AG04450 (cell line): ENCODE results near the gene PTGES3. TPM values are rescaled to one million over a fixed set of nuclear protein-coding genes. Genes with fewer than 3 reads are reported as not detected.

Source experiments
- CTCF ChIA-PET: fragments of 300-600, 350-600 bp; formaldehyde crosslinking; extraction: SDS; loops from one replicate; lab custom pipeline; 2022; ENCODE audit warnings: antibody characterized with exemption, inconsistent platforms; lab: Charles Lee
- POLR2A ChIA-PET: fragments of 350-600 bp; formaldehyde crosslinking; extraction: SDS; loops from one replicate; lab custom pipeline; 2021; ENCODE audit warnings: antibody characterized with exemption, inconsistent platforms; lab: Yijun Ruan, JAX
- DNase-seq: peaks from one replicate; pipeline ENCODE4 v3.0.0-alpha.2; 2011; ENCODE audit warnings: low read depth, low spot score
- H3K27ac ChIP-seq: one replicate; pipeline ENCODE4 v1.5.1; 2012; ENCODE audit warnings: low read depth, low read length, control low read depth
- H3K27me3 ChIP-seq: one replicate; pipeline ENCODE4 v1.6.0; 2012; ENCODE audit warnings: low read length; ENCODE audit not compliant: control insufficient read depth, insufficient read depth
- H3K4me3 ChIP-seq: 2 replicates; pipeline ENCODE4 v1.5.1; 2011; ENCODE audit warnings: mild to moderate bottlenecking, low read depth, low read length, control low read depth
- H3K9me3 ChIP-seq: 2 replicates; pipeline ENCODE4 v1.5.1; 2012; ENCODE audit warnings: low read length; ENCODE audit not compliant: control insufficient read depth, insufficient read depth
- CTCF ChIP-seq: IDR thresholded peaks from 2 replicates; pipeline ENCODE4 v1.5.1; 2011; ENCODE audit warnings: low read depth, low read length, control low read depth, inconsistent platforms
- polyA plus RNA-seq: library from polyadenylated mRNA; depleted of rRNA; stranded (reverse); fragments of >200 nt; gene quantifications from 2 replicates; pipeline ENCODE4 v1.2.3, GENCODE V29; 2011

PTGES3 gene
- polyA plus RNA-seq, 1 experiment, result 112 TPM

DNA sequence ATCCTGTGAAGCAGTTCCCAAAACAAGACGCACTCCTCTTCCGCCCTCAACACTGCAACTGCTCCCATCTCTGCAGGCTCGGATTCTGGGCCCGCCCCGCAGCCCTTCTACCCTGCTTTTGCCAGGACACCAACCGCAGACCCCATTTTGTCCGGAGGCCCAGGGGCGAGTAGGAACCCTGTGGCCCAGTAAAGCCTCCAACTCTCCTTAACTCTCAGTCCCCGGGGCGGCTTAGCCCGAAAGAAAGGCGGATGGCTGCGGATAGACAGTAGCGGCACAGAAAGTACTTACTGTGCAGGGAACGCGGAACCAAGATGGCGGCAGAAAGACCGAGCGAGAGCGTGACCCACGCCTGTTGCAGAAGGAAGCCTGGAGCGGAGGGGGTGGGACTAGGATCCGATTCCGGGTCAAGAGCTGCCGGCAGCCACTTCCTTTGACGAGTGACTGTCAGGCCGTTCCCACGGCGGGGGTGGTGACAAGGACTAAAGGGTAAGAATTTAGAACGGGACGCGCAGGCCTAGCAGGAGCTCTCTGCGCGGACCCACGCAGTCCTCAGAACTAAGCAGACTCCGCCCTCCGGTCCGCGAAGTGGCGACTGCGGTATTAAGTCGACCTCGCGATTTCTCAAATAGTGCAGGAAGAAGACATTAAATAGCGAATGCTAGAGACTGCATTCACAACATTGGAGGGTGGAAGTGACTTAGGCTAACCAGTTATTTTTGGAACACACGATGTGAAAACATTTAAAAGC is 37.1 kb upstream of the PTGES3 start, which contains the start of gene NACA:
Gene NACA (minus strand): TSS at position 328 of the 751 bp plus-strand sequence. CDS start 778 bp downstream, outside the sequence.
- ChIA-PET CTCF (interaction anchor here (1.9 to 2.5 kb wide), 2 partner anchors 89 to 276 kb away, joined by 7 to 14 read pairs; no protein-coding TSS in a partner anchor), POLR2A (interaction anchor here (0.5 to 1.5 kb wide), 19 partner anchors 8 to 777 kb away, joined by 3 to 17 read pairs (median 4); partner anchors contain the start of genes ATP5F1B, PRIM1 and PTGES3)

DNA sequence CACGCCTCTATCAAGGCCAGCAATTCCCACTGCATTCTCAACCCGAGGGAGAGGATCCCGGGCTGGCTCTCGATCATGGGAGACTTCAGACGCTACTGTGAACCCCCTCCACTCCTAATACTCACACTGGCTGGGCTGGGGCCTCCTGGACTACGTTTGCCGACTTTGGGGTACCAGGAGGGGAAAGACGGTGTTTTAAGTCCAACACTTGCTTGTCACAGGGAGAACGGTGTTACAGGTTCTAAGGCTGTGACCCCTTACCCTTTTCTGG is 36.6 kb upstream of the PTGES3 start:
- no peak for DNase-seq
- POLR2A ChIA-PET, result interaction anchor here (0.6 to 1.5 kb wide), 6 partner anchors 8 to 229 kb away, joined by 3 to 15 read pairs (median 6); partner anchors contain the start of gene ATP5F1B

More for the DNA sequence above, 37.1 kb upstream of the PTGES3 start, which contains the start of gene NACA:
- H3K9me3 ChIP-seq, result no peaks in the 10 kb centered on the region; the same call in 1 of the 2 replicates
- TF ChIP-seq CTCF, result no peak
- H3K27ac ChIP-seq, result peak within 1 kb of the TSS; percentile 91
- peak within 1 kb of the TSS; percentile 99 for H3K4me3 ChIP-seq
- DNase-seq, result peak; percentile 95
- H3K27me3 ChIP-seq, result no peaks in the 10 kb centered on the region

GRCh38 chr12:56723889-56724700 is 36.0 kb upstream of the PTGES3 start:
- ChIA-PET CTCF (interaction anchor here (0.8 kb wide), 1 partner anchor 87 kb away, joined by 3 read pairs; no protein-coding TSS in a partner anchor), POLR2A (interaction anchor here (1.0 to 1.2 kb wide), 3 partner anchors 9 to 79 kb away, joined by 3 read pairs; partner anchors contain the start of gene PTGES3)
- Histone ChIP-seq H3K9me3 (no peaks in the 10 kb centered on the region; the same call in 1 of the 2 replicates), H3K27ac (peak overlapping the region; percentile 91), H3K4me3 (peak overlapping the region; percentile 99), H3K27me3 (no peaks in the 10 kb centered on the region)
- TF ChIP-seq CTCF, result no peak
- peak; percentile 48 for DNase-seq

More for the DNA sequence above, 36.6 kb upstream of the PTGES3 start:
- CTCF ChIA-PET, result interaction anchor here (2.5 kb wide), 1 partner anchor 277 kb away, joined by 7 read pairs; no protein-coding TSS in a partner anchor
- Histone ChIP-seq H3K9me3 (no peaks in the 10 kb centered on the region; the same call in 1 of the 2 replicates), H3K4me3 (peak overlapping the region; percentile 99), H3K27me3 (no peaks in the 10 kb centered on the region), H3K27ac (peak overlapping the region; percentile 91)
- no peak for TF ChIP-seq CTCF

DNA sequence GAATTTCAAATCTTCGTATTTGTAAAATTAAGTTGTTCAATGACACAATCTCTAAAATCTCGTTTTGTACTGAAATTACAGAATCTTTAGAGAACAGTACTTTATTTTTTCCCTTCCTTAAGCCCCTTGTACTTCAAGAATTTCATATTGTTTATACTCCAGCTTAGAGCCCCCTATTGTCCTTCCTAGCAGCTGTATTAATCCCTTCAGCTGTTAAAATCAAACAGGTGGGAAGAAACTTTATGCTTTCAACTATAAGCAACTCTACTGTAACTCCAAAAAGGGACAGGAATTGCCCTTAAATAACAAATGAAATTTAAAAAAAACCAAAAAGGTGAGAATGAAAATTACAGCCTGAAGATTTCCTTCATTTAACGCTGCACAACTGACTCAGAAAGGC is 35.3 kb upstream of the PTGES3 start:
- H3K4me3 ChIP-seq, result peak overlapping the region; percentile 99
- ChIA-PET CTCF (interaction anchor here (0.8 kb wide), 1 partner anchor 87 kb away, joined by 3 read pairs; no protein-coding TSS in a partner anchor), POLR2A (interaction anchor here (1.0 to 1.2 kb wide), 3 partner anchors 9 to 78 kb away, joined by 3 read pairs; partner anchors contain the start of gene PTGES3)
- no peak overlapping the region for H3K27ac ChIP-seq
- no peak for DNase-seq
- no peaks in the 10 kb centered on the region; the same call in 1 of the 2 replicates for H3K9me3 ChIP-seq
- H3K27me3 ChIP-seq, result no peaks in the 10 kb centered on the region
- TF ChIP-seq CTCF, result 0 out of 2 replicates have a peak, but pooled peaks have one; percentile 2
